ENCODE results near the gene ADSS1.

ADSS1 gene

DNA sequence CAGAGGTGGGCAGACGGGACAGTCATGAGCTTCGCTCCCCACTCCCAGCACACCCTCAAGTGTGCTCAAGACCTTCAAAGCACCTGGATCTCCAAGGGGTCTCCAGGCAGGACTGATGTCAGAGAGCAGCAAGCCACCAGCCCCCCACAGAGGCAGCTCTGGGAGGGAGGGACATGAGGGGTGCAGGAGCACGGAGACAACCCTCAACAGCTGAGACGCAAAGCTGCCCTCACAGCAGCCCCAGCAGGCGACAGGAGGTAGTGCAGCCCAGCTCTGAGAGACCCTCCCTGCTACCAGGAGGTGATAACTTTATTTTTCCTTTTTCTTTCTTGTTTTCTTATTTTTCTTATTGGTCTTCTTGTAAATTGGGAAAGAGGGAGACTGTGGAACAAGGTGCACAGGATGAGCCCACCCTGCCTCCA lies 46.8 kb downstream of the ADSS1 start:
- DNase-seq, result no peak

DNA sequence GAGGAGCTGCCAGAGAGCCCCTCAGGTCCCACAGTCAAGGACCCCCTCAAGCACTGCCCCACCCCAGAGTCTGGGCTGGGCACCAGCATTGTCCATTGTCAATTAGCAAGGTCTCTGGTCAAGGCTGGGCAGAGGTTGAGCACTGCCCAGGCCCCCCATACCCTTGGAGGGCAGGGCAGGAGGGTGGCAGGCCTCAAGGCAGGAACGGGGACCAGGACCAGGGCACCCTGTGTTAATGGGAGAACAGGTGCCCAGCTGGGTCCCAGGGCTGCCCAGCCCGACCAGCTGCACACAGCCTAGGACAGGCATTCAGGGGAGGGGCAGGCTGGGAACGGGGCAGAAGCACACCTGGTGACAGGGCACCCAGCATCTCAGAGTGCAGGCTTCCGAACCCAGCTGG lies 47.3 kb downstream of the ADSS1 start:
- DNase-seq, result no peak

DNA sequence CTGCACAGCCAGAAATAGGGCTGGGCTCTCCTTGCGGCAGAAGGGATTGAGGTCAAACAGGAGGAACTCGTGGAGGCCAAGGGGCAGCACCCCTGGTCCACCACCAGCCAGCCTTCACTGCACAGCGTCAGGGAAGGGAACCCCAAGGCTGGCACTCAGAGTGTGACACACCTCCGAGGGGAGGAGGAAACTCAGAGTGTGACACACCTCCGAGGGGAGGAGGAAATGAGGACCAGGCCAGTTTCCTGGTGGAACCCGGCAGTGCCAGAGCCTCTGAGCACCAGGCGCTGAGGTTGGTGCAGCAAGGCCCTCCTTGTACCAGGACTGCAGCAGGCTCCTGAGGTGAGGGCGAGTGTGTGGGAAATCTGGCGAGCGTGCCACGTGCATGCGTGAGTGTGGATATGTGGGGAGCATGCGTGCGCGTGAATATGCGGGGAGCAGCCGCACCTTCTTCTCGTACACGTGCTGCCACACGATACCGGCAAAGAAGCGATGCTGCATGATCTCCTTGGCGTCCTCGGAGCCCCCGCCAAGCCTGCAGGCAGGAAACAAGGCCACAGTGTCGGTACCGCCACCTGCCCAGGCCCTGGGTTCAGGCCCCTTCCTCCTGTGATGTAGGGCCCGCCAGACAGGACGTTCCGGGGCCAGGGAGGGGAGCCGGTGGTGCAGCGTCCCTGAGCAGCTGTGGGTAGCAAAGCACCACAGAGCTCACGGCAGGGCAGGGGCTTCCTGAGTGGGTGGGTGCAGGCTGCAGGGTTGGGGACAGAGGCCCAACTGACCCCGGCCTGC lies 48.1 kb downstream of the ADSS1 start:
- DNase-seq, result peak in 1 of 5 donors; percentile 1

DNA sequence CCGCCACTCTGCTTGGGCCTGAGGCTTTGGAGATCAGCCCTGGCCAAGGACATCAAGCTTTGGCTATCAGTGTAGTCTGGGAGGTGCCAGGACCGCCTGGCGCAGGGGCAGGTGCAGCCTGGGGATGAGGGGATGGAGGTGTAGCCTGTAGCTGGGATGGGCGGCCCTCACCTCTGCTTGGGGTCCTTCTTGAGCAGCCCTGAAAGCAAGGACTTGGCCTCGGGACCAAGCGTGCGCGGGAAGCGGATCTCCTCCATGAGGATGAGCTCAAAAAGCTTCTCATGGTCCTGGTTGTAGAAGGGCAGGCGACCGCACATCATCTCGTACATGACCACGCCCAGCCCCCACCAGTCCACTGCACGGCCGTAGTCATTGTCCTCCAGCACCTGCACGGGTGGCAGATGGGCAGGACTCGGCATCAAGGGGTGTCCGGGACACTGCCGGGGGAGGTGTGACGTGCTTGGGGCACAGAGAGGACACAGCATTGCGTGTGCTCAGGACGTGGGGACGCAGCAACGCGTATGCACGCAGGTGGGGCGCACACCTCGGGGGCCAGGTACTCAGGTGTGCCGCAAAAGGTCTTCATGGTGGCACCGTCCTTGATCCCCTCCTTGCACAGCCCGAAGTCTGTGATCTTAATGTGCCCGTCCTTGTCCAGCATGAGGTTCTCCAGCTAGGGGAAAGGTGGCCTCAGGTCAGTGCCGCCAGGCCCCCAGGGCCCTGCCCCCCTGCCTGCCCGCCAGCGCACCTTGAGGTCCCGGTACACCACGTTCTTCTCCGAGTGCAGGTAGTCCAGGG lies 48.9 kb downstream of the ADSS1 start:
- peak in 1 of 5 donors; percentile 0 for DNase-seq

GRCh38 chr14:104773505-104774452 lies 49.8 kb downstream of the ADSS1 start:
- DNase-seq, result no peak

DNA sequence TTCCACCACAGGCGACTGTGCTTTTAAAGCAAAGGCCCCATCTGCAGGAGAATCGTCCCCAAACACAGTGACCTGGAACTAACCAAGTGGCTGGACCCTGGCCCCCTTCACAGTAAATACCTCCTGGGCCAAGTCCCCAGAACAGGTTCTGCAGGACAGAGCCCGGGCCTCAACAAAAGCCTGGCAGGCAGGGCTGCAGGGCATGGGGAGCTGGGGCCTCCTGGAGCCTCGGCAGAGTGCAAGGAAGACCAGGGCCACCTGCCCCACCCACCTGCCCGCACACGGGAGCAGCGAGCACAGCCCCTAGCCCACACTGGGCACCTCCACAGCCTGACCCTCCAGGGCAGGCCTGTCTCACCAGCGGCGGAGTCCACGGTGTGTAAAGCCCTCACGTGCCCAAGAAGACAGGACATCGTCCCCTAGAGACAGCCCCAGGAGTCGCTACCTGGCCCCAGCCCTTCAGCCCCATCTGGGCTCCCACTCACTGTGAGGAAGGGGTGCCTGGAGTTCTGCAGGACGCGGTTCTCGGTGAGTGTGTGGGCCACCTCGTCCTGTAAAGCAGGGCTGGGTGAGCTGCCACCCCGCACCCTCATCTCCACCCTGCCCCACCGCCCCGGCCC lies 50.5 kb downstream of the ADSS1 start:
- DNase-seq, result no peak

DNA sequence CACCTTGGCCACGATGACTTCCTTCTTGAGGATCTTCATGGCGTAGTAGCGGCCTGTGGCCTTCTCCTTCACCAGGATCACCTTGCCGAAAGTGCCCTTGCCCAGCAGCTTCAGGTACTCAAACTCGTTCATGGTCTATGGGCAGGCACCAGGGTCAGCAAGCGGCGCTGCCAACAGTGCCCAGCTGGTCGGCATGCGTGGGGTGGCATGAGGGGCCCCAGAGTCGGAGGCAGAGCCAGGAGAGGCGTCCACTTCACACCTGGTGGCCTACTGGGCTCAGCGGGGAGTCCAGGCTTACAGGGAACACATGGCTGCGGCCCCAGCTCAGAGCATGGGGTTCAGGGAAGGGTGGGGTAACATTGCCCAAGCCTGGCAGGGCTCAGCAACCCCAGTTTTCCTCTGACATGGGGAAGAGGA lies 51.1 kb downstream of the ADSS1 start:
- DNase-seq, result no peak

- no peak for DNase-seq
These were observed 52.5 kb downstream of the ADSS1 start for GRCh38 chr14:104776481-104776880.

DNA sequence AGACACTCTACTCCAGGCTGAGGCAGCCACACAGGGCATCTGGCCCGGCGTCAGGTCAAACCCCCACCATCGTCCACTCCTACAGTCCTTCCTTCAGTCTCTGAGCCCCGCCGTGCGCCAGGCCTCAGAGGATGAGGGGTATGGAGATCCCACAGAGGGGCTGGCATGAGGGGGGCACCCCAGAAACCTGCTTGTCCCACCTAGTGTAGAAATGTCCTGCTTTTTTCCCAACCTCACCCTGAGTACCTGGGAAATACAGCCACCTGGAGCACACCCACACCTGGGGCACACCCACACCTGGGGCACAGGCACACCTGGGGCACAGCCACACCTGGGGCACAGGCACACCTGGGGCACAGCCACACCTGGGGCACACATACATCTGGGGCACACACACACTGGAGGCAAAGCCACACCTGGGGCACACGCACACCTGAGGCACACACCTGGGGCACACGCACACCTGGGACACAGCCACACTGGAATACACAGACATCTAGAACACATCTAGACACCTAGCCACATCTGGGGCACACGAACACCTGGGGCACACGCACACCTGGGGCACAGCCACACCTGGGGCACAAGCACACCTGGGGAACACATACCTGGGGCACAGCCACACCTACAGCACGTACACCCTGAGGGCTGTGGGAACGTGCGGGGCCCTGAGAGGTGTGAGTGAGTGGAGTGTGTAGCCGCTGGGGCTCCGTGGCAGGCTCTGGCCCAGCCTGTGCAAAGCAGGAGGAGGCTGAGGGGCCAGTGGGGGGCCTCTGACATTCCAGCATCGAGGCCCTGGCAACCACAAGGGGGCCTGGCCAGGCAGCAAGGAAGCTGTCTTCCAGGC lies 53.2 kb downstream of the ADSS1 start:
- DNase-seq, result no peak

DNA sequence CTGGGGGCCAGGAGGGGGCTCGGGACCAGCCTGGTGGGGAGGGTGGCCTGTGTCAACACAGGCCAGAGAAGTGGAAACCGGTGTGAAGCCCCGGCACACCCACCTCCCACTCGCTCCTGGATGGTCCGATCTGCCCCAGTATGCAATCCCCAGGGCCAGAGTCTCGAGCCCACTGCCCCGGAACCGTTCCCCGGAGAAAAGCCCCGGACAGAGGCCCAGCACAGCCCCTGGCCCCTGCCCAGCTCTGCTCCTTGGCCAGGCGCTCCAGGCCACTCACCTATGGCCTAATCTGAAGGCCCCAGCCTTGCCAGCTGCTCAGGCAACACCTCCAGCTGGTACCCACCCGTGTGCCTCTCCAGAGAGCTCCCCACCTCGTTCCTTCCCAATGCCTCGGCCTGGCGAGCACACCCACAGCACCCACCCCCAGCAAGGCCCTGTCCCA lies 53.8 kb downstream of the ADSS1 start:
- no peak for DNase-seq

DNA sequence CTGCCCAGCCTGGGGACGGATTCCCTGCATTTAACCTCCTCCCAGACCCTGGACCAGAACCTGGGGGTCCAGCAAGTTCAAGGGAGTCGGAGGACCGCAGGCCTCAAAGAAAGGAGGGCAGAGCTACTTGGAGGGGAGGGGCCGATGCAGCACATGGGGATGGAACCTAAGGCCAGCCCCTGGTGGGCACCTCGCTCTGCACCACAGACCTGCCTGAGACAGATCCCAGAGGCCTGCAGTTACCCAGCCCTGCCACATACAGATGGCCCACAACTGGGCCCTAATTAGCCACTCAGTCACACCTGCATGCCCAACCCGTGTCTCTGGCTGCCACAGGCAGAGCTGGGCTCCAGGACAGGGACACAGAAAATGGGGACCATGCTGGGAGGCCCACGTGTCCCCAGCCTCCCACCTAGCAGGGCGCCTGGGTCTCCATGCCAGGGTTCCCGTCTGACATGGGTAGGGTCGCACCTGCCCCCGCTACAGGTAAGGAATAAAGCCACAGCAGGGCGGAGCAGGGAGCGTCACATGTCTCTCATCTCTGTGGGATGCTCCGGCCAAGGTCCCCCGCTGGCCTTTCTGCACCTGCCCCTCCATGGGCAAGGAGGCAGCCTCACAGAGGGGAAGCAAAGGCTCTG lies 54.8 kb downstream of the ADSS1 start:
- no peak for DNase-seq

DNA sequence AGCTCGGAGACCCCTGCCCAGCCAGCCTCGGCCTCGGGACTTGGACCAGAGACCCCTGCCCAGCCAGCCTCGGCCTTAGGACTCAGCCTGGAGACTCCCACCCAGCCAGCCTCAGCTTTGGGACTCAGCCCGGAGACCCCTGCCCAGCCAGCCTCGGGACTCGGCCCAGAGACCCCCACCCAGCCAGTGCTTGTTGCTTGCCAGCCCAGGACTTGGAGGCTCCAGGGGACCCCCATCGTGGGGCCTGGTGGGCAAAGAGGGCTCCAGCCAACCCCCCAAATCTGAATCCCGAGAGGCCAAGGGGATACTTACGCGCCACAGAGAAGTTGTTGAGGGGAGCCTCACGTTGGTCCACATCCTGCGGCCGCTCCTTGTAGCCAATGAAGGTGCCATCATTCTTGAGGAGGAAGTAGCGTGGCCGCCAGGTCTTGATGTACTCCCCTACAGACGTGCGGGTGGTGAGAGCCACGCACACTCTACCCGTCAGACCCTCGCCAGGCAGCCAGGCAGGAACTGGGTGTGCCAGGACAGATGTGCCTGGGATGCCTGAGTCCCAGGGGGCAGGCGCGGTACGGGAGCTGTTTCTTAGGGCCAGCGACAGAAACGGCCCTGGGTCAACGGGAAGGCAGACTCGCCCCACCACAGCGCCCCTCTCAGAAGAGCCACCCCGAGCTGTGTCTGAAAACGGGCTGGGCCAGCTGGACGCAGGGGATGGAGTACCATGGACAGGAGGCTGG lies 55.9 kb downstream of the ADSS1 start:
- DNase-seq, result no peak

GRCh38 chr14:104780513-104781030 lies 56.5 kb downstream of the ADSS1 start:
- DNase-seq, result no peak

GRCh38 chr14:104781271-104782077 lies 57.4 kb downstream of the ADSS1 start:
- no peak for DNase-seq

DNA sequence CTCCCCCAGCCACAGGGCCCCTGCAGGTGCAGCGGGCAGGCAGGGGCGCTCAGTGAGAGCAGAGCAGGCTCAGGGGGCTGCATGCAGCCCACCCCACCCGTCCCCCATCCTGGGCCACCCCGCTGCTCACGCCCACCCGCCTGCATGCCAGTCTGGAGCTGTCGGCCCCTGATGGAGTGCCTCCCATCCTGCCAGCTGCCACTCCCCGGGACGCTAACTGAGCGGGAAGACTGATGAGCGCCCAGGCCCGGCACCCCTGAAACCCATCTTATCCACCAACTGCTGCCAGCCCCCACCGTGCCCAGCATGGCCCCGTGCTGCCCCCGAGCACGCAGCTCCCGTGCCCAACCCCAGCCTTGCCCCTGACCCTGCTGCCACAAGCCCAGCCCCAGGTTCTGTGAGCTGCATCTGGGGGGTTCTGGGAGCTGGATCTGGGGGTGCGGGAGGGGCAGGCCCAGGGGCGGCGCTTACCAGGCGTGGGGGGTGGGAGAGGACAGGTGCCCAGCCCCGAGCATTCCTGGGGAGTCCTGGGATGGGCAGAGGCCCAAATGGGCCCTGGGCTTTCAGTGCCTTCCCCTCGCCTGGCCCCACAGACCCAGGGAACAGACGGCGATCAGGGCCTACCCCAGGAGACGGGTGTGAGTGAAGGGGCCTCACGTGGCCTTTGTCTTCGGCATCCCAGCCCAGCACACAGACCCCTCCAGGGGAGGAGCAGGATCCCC lies 58.2 kb downstream of the ADSS1 start:
- no peak for DNase-seq

DNA sequence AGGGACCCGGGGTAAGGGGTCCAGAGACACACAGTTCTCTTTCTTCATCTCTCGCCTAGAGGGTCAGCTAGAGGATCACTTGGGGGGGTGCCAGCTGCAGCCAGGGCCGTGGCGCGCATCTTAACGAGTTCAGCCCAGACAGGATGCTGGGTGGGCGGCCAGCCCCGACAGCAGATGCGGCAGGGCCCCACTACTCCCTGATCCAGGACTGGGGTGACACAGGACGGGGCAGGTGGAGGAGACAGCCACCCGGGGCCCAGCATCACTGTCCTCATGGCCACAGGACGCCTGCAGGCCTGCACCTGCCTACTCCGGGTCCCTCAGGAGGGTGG lies 58.7 kb downstream of the ADSS1 start:
- DNase-seq, result no peak

- no peak for DNase-seq
These were observed 59.6 kb downstream of the ADSS1 start for GRCh38 chr14:104783484-104784217.

DNA sequence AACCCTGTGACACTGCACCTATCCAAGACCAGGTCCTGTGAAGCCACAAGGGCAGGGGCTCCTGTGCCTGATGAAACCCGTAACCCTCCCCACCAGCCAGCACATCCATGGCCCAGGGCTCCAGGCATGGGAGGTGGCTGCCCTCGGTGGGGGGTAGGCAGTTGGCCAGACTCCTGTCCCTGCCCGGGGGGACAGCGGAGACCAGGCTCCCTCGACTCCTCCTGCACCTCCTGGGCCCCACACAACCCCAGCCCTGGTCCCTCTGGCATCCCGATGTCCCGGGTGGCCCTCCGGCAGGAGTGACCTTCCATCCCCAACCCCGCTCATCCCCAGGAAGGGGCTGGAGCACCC lies 60.2 kb downstream of the ADSS1 start:
- no peak for DNase-seq

All from T-helper 1 cell (primary cell).